ENCODE data around the gene TMEM131L.

DNA sequence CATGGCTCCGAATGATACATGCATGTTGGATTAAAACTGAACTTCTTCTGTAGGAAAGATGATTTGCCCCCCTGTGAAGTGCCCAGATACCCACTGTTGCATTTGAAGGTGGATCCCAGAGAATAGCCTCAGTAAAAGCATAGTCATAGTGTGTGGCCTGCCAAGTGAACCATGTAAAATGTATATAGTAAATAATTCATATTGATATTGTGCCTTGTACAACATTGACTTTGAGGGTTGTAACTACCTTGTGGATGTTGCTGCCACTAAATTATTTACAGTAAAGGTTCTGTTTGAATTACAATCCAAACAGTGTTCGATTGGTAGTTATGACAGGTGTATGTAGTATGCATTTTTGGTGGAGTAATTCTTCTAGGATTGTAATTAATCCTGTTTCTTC, 19.2 kb downstream of the TMEM131L start:
- TF ChIP-seq, protein P1, sequence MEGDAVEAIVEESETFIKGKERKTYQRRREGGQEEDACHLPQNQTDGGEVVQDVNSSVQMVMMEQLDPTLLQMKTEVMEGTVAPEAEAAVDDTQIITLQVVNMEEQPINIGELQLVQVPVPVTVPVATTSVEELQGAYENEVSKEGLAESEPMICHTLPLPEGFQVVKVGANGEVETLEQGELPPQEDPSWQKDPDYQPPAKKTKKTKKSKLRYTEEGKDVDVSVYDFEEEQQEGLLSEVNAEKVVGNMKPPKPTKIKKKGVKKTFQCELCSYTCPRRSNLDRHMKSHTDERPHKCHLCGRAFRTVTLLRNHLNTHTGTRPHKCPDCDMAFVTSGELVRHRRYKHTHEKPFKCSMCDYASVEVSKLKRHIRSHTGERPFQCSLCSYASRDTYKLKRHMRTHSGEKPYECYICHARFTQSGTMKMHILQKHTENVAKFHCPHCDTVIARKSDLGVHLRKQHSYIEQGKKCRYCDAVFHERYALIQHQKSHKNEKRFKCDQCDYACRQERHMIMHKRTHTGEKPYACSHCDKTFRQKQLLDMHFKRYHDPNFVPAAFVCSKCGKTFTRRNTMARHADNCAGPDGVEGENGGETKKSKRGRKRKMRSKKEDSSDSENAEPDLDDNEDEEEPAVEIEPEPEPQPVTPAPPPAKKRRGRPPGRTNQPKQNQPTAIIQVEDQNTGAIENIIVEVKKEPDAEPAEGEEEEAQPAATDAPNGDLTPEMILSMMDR (IDR thresholded peaks at IDR 0.05) = no peak
- no peak for TF ChIP-seq ZFX (IDR thresholded peaks at IDR 0.05; ENCODE audit: borderline replicate concordance)
